Astrocyte of the spinal cord (primary cell): ENCODE data around the gene ADARB1.

Source experiments
- DNase-seq: peaks from one replicate; pipeline ENCODE4 v3.0.0; 2011; ENCODE audit warnings: low read depth, low spot score
- H3K4me3 ChIP-seq: 2 replicates; pipeline ENCODE4 v1.5.1; 2011; ENCODE audit warnings: low read depth, mild to moderate bottlenecking, low read length, moderate library complexity
- in situ Hi-C: cut with HindIII; loops from 2 replicates; pipeline ENCODE4 v1.10.0; 2017; ENCODE audit warnings: low sequenced_read_pairs
- TF ChIP-seq, protein P1 (sequence below): IDR thresholded peaks from 2 replicates; pipeline ENCODE4 v1.5.1; 2012; ENCODE audit warnings: low read depth, mild to moderate bottlenecking, low read length, inconsistent platforms

ADARB1 gene

DNA sequence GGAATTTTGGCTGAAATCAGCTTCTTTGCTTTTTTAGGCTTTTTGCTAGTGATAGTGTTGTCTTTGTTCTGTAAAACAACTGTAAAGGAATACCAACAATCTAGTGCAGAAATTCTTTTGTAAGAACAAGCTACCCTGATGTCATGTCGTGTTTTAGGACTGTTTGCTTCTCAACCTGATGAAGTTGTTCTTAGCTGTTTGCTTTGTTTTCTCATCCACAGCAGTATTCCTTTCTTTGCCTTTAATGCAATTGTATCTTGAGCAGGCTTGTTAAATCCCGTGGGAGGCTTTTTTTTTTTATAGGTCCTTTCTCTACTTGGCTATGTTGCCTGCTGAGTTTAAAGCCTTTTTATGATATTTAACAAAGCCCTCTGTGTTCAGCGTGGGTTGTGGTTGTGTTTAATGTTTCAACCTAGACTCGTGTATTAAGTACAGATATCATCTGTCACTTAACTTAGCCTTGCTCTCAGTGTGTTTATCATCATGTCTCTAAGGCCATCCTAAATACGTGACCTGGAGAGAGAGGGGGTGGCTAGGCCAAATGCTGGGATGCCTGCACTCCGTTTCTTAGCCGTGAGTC lies 31.6 kb downstream of the ADARB1 start:
- DNase-seq: peak; percentile 37
- TF ChIP-seq, protein P1, sequence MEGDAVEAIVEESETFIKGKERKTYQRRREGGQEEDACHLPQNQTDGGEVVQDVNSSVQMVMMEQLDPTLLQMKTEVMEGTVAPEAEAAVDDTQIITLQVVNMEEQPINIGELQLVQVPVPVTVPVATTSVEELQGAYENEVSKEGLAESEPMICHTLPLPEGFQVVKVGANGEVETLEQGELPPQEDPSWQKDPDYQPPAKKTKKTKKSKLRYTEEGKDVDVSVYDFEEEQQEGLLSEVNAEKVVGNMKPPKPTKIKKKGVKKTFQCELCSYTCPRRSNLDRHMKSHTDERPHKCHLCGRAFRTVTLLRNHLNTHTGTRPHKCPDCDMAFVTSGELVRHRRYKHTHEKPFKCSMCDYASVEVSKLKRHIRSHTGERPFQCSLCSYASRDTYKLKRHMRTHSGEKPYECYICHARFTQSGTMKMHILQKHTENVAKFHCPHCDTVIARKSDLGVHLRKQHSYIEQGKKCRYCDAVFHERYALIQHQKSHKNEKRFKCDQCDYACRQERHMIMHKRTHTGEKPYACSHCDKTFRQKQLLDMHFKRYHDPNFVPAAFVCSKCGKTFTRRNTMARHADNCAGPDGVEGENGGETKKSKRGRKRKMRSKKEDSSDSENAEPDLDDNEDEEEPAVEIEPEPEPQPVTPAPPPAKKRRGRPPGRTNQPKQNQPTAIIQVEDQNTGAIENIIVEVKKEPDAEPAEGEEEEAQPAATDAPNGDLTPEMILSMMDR: no peak
- no peak overlapping the region for H3K4me3 ChIP-seq
- in situ Hi-C loops: no loop called here

DNA sequence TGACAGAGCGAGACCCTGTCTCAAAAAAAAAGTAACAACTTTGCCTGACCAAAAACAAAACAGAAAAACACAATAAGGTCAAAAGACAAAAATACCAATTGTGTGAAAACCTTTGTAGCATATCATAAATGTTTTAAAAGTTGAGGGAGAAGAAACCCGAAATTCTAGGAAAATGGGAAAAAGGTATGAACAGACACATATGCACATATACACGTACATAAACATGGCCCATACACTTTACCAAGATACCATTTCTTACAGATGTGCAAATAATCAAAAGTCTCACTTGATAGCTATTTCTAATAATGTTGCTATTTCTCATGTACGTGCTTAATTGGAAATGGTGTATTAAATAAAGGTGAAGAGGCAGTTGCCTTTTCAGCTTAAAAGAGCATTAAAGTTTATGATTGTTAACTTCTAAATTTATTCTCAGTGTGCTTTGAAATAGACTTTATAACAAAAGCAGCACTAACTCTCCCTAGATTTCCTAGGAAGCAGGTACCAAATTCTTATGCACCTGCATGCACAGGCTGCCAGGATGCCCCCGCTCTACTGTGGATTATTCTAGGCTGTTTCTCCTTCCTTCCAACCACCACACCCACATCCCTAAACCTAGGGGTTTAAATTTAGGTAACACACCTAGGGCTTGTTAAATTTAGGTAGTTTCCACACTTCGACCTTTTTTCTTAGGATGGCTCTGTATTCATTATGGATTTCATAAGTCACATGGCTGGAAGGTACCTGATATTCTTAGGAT lies 33.8 kb downstream of the ADARB1 start:
- in situ Hi-C loops: no loop called here
- no peak overlapping the region for H3K4me3 ChIP-seq
- TF ChIP-seq, protein P1: no peak
- DNase-seq: no peak

DNA sequence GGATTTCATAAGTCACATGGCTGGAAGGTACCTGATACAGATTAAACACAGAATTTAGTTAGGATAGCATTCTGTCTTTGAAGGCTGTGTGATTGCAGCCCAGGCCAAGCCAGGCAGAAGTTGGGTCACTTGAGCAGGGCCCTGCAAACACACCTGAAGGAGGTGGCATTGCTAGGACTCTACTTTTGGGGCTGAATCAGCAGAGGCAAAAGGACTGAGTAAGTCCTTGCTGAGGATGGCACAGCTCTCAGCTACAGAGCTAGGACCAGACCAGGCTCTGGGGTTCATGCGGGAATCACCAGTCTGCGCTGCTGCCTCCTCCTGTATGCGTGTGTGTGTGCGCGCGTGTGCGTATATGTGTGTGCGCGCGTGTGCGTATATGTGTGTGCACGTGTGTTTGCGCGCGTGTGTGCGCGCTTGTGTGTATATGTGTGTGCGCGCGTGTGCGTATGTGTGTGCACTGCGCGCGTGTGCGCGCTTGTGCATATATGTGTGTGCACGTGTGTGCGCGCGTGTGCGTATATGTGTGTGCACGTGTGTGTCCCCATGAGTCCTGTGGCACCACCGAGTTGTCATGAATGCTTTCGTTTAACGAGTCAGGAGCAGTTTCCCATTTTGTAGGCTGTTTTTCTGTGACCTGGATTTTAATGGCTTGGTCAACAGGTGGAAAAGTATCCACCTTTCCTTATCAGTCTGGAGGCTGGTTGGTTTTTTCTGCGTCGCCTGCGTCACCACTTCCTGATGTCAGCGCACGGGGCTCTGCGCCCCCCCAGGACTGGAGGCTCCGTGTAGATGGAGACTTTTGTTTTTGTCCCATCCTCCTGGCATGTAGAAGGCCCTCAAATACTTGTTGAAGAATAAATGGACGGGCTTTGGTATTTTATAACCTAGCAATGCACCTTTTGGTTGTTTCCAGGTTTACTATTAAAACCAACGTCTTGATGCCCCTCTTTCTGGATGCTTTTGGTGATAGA lies 34.7 kb downstream of the ADARB1 start:
- H3K4me3 ChIP-seq: no peak overlapping the region
- DNase-seq: no peak
- in situ Hi-C loops: no loop called here
- TF ChIP-seq, protein P1: no peak

DNA sequence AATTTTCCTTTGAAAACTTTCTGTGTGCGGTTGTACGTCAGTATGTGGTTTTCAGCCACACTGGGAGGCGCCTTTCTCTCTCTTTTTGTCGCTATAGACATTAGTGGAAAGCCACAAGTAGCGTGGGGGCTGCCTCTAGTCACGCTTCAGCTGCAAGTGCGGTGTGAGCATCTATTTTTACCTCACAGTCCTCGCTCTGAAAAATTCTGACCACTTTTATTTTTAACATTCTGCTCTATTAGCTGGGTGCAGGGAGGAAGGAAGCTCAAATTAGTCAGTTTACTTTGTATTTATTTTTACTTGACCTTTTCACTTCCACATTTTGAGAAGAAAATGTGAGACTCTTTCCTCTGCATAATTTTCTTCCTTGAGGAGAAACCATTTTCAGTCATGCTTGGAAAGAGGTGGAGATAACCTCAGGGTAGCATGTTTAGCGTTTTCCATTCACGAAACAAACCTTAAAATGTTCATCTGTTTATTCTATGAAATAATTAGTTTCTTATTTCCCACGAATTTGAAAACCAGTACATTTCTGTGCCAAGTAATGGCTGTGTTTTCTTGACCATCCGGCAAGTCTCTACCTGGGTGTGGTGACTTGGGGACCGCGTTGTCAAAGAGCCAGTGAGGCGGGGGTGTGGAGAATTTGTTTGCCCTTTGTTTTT lies 35.6 kb downstream of the ADARB1 start:
- TF ChIP-seq, protein P1: no peak
- in situ Hi-C loops: no loop called here
- H3K4me3 ChIP-seq: no peak overlapping the region
- peak; percentile 30 for DNase-seq

DNA sequence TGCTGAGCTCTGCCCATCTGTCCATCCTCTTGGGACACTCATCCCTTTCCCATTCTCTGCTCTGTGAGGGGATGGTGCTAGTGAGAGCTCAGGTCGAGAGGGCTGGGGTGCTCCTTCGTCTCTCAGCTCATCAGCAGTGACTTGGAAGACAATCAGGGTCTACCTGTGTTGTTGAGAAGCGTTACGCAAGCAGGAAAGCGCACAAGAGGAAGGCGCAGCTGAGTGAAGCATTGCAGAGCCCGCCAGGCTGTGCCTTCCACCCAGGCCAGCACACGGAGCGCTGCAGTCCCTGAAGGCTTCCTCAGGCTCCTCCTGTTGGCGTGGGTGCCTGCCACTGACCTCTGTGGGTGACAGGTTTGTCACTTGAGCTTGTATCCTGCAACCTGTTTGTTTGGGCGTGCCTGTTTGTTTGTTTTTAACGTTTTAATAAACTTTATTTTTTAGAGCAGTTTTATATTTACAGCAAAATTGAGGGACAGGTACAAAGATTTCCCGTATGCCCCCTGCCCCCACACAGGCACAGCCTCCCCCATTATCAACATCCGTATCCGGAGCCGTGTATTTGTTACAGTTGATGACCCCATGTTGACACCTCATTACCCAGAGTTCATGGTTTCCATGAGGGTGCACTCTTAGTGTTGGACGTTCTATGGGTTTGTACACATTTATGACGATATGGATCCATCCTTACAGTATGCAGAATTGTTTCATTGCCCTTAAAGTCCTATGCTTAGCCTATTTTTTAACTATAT lies 36.7 kb downstream of the ADARB1 start:
- DNase-seq: no peak
- H3K4me3 ChIP-seq: no peak overlapping the region
- in situ Hi-C loops: no loop called here
- TF ChIP-seq, protein P1: no peak
